GM23338 (cell line): ENCODE results near the gene COIL. TPM values are rescaled to one million over a fixed set of nuclear protein-coding genes. Genes with fewer than 3 reads are reported as not detected.
A peak's percentile ranks its signal among the peaks of the same experiment; 100 is the strongest.

Source experiments
- ATAC-seq: fragments of 200-7000 bp; cut with Tn5 transposase; 3 replicates; pipeline ENCODE4 v1.9.1; 2020
- DNase-seq: peaks from one replicate; pipeline ENCODE4 v3.0.0-alpha.2; 2015; ENCODE audit warnings: low spot score
- H2AFZ ChIP-seq: fragments of 200-600 bp; sonication (generic); 2 replicates; pipeline ENCODE4 v1.8.0; 2016; ENCODE audit warnings: antibody characterized with exemption, mild to moderate bottlenecking, moderate library complexity
- H3F3A ChIP-seq: fragments of 200-600 bp; sonication (generic); replicated peaks from 2 replicates; pipeline ENCODE4 v1.8.0; 2017; ENCODE audit warnings: antibody characterized with exemption, mixed run types, low read depth
- H3K27ac ChIP-seq: fragments of 200-600 bp; sonication (generic); 2 replicates; pipeline ENCODE4 v1.6.1; 2016; ENCODE audit warnings: low read depth
- H3K27me3 ChIP-seq: fragments of 200-600 bp; sonication (generic); 2 replicates; pipeline ENCODE4 v1.8.0; 2016; ENCODE audit warnings: mild to moderate bottlenecking, mixed run types, moderate library complexity; ENCODE audit not compliant: insufficient read depth
- H3K36me3 ChIP-seq: fragments of 200-600 bp; sonication (generic); 2 replicates; pipeline ENCODE4 v1.8.0; 2016; ENCODE audit warnings: mild to moderate bottlenecking; ENCODE audit not compliant: insufficient read depth
- H3K4me1 ChIP-seq: fragments of 200-600 bp; sonication (generic); 2 replicates; pipeline ENCODE4 v1.8.0; 2016; ENCODE audit warnings: mild to moderate bottlenecking, moderate library complexity; ENCODE audit not compliant: insufficient read depth
- H3K4me2 ChIP-seq: fragments of 200-600 bp; sonication (generic); 2 replicates; pipeline ENCODE4 v1.7.1; 2017; ENCODE audit warnings: mixed run types
- H3K4me3 ChIP-seq: fragments of 200-600 bp; sonication (generic); 2 replicates; pipeline ENCODE4 v1.6.1; 2016; ENCODE audit warnings: mixed run types
- H3K79me2 ChIP-seq: fragments of 200-600 bp; sonication (generic); replicated peaks from 2 replicates; pipeline ENCODE4 v1.8.0; 2017; ENCODE audit warnings: mild to moderate bottlenecking; ENCODE audit not compliant: insufficient read depth
- H3K9me2 ChIP-seq: fragments of 200-600 bp; sonication (generic); 2 replicates; pipeline ENCODE4 v1.8.0; 2017; ENCODE audit not compliant: insufficient read depth
- H4K20me1 ChIP-seq: fragments of 200-600 bp; sonication (generic); replicated peaks from 2 replicates; pipeline ENCODE4 v1.8.0; 2017; ENCODE audit warnings: mild to moderate bottlenecking; ENCODE audit not compliant: insufficient read depth
- H3K27ac Mint-ChIP-seq: 2 replicates; pipeline ENCODE4 v1.8.0; 2020; ENCODE audit warnings: inconsistent platforms, mild to moderate bottlenecking, moderate library complexity, mixed read lengths
- H3K27me3 Mint-ChIP-seq: 3 replicates; pipeline ENCODE4 v1.8.0; 2022; ENCODE audit warnings: low read depth, mild to moderate bottlenecking, moderate library complexity, mixed read lengths, inconsistent platforms; ENCODE audit not compliant: insufficient read depth, poor library complexity
- H3K36me3 Mint-ChIP-seq: 3 replicates; pipeline ENCODE4 v1.8.0; 2021; ENCODE audit warnings: low read depth, mild to moderate bottlenecking, inconsistent platforms, moderate library complexity, mixed read lengths
- H3K4me1 Mint-ChIP-seq: 3 replicates; pipeline ENCODE4 v1.8.0; 2020; ENCODE audit warnings: mild to moderate bottlenecking, inconsistent platforms, mixed read lengths
- H3K4me3 Mint-ChIP-seq: 3 replicates; pipeline ENCODE4 v1.8.0; 2021; ENCODE audit warnings: moderate library complexity, mild to moderate bottlenecking, inconsistent platforms, mixed read lengths
- H3K9me3 Mint-ChIP-seq: 3 replicates; pipeline ENCODE4 v1.8.0; 2020; ENCODE audit warnings: moderate library complexity, mild to moderate bottlenecking, inconsistent platforms, mixed read lengths
- CREB1 ChIP-seq: fragments of 250-450 bp; sonication (Bioruptor Pico); IDR thresholded peaks from 2 replicates; pipeline ENCODE4 v1.5.0; 2020; ENCODE audit warnings: low read depth, mild to moderate bottlenecking, moderate library complexity
- CTCF ChIP-seq, 2 experiments: fragments of 200-600 bp in 1 of 2; sonication (generic) in 1 of 2; conservative IDR thresholded peaks; 2 replicates each; pipeline versions ENCODE4 v1.5.1 to v1.6.1; 2016 to 2017; ENCODE audit warnings: antibody characterized with exemption in 2 of 2, low read depth in 2 of 2, mild to moderate bottlenecking in 2 of 2, moderate library complexity in 1 of 2
- ETS1 ChIP-seq: IDR thresholded peaks from 2 replicates; pipeline ENCODE4 v1.6.1; 2016; ENCODE audit warnings: antibody characterized with exemption
- EZH2 ChIP-seq: fragments of 200-600 bp; sonication (generic); IDR thresholded peaks from one replicate; pipeline ENCODE4 v1.8.0; 2017; ENCODE audit warnings: antibody characterized with exemption, mild to moderate bottlenecking, low read depth; ENCODE audit not compliant: unreplicated experiment
- EZH2phosphoT487 ChIP-seq: fragments of 200-600 bp; sonication (generic); IDR thresholded peaks from one replicate; pipeline ENCODE4 v1.8.1; 2018; ENCODE audit warnings: antibody characterized with exemption; ENCODE audit not compliant: unreplicated experiment
- JUNB ChIP-seq: IDR thresholded peaks from one replicate; pipeline ENCODE4 v1.6.1; 2016; ENCODE audit warnings: antibody characterized with exemption; ENCODE audit not compliant: unreplicated experiment
- NANOG ChIP-seq: IDR thresholded peaks from 2 replicates; pipeline ENCODE4 v1.6.1; 2016; ENCODE audit warnings: antibody characterized with exemption, borderline replicate concordance
- POLR2AphosphoS5 ChIP-seq: IDR thresholded peaks from 2 replicates; pipeline ENCODE4 v1.6.1; 2016; ENCODE audit warnings: antibody characterized with exemption, low read depth
- STAT1 ChIP-seq: IDR thresholded peaks from one replicate; pipeline ENCODE4 v1.6.1; 2016; ENCODE audit warnings: antibody characterized with exemption; ENCODE audit not compliant: unreplicated experiment
- ZNF114 ChIP-seq: fragments of 250-450 bp; sonication (Bioruptor Pico); IDR thresholded peaks from 2 replicates; pipeline ENCODE4 v1.5.0; 2020; ENCODE audit warnings: mild to moderate bottlenecking, moderate library complexity
- ZNF331 ChIP-seq: fragments of 250-450 bp; sonication (Bioruptor Pico); IDR thresholded peaks from 2 replicates; pipeline ENCODE4 v1.5.0; 2020; ENCODE audit warnings: low read depth, mild to moderate bottlenecking, moderate library complexity
- polyA plus RNA-seq: library from polyadenylated mRNA; unstranded; fragments of >200 nt; fragmentation: Nextera tagmentation; extraction: Ambion mirVana; gene quantifications from 2 replicates; pipeline ENCODE4 v1.2.1, GENCODE V29; 2016
- total RNA-seq: library from RNA; depleted of rRNA; stranded (reverse); fragments of >200 nt; shearing (Covaris generic); gene quantifications from 2 replicates; pipeline ENCODE4 v1.2.3, GENCODE V29; 2014
- TF ChIP-seq, protein P1 (sequence below): IDR thresholded peaks from one replicate; pipeline ENCODE4 v1.6.1; 2018; ENCODE audit warnings: antibody characterized with exemption; ENCODE audit not compliant: unreplicated experiment
- TF ChIP-seq, protein P2 (sequence below): fragments of 250-450 bp; sonication (Bioruptor Pico); IDR thresholded peaks from 2 replicates; pipeline ENCODE4 v1.5.0; 2020; ENCODE audit warnings: mild to moderate bottlenecking, moderate library complexity

COIL gene
- total and polyA plus RNA-seq, 2 experiments from 2014 or later: 18.5 to 32.2 TPM

DNA sequence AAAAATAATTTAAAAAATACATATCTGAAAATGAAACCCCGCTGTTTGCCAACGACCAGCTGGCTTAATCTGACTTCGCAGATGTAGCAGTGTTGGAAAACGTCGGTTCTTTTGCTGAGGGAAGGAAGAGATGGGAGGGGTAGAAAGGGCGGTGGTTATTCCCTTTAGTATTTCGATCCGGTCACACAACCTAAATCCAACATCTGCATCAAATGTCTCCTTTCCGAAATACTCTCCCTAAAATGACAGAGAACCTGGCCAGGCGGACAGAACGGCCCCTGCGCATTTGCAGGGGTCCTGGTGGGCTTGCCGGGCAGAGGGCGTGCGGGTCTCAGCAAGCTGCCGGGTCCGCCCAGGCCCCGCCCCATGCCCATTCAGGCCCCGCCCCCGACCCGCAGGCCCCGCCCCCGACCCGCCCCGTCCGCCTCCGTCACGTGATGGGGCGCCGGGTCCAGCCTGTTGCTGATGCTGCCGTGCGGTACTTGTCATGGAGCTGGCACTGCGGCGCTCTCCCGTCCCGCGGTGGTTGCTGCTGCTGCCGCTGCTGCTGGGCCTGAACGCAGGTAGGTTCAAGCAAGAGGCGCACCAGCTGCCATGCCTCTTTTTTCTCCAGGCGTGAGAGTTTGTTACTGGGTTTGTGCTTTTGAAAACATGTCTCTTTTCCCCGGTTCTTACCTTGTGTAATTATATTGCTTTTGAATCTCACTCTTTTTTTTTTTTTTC lies 17.0 kb upstream of the COIL start, which contains the start of gene SCPEP1:
Gene SCPEP1, plus strand, starts transcription at position 459 of the 723 bp plus-strand sequence. Its CDS starts 29 bp downstream, at position 488.
- Histone ChIP-seq H3K36me3 (no peaks in the 10 kb centered on the region; the same call in 1 of the 2 replicates), H2AFZ (peak within 1 kb of the TSS; percentile 91), H3K4me2 (peak within 1 kb of the TSS; percentile 94), H4K20me1 (no peaks in the 10 kb centered on the region), H3K4me1 (peaks cover 24% of the 10 kb centered on the region), H3K27ac (peak within 1 kb of the TSS; percentile 3; the same call in 1 of the 2 replicates), H3K27me3 (no peaks in the 10 kb centered on the region), H3K79me2 (0 out of 2 replicates have a peak, but pooled peaks cover 4% of the 10 kb centered on the region), H3K9me2 (no peaks in the 10 kb centered on the region), H3F3A (no peaks in the 10 kb centered on the region; the same call in 1 of the 2 replicates), H3K4me3 (peak within 1 kb of the TSS; percentile 85)
- Mint-ChIP-seq H3K9me3 (peaks cover 10% of the 10 kb centered on the region; the same call in 2 of the 3 replicates), H3K27ac (peak within 1 kb of the TSS; percentile 39), H3K4me3 (peak within 1 kb of the TSS; percentile 70), H3K4me1 (peaks cover 52% of the 10 kb centered on the region), H3K27me3 (peaks cover 9% of the 10 kb centered on the region), H3K36me3 (peaks cover 5% of the 10 kb centered on the region; the same call in 1 of the 3 replicates)
- DNase-seq (peak; percentile 91), ATAC-seq (peak; percentile 94)
- TF ChIP-seq CTCF (conservative IDR thresholded peaks at IDR 0.05; ENCODE audit: low read depth in 2 of 2) (no peak), ZNF331 (CRISPR knock-in tag) (no peak), JUNB (no peak), ETS1 (no peak), STAT1 (no peak), ZNF114 (CRISPR knock-in tag) (no peak), NANOG (no peak), EZH2phosphoT487 (no peak), POLR2AphosphoS5 (peak; percentile 76), EZH2 (no peak), CREB1 (CRISPR knock-in tag) (0 out of 2 replicates have a peak, but pooled peaks have one; percentile 12)
- TF ChIP-seq, protein P1, sequence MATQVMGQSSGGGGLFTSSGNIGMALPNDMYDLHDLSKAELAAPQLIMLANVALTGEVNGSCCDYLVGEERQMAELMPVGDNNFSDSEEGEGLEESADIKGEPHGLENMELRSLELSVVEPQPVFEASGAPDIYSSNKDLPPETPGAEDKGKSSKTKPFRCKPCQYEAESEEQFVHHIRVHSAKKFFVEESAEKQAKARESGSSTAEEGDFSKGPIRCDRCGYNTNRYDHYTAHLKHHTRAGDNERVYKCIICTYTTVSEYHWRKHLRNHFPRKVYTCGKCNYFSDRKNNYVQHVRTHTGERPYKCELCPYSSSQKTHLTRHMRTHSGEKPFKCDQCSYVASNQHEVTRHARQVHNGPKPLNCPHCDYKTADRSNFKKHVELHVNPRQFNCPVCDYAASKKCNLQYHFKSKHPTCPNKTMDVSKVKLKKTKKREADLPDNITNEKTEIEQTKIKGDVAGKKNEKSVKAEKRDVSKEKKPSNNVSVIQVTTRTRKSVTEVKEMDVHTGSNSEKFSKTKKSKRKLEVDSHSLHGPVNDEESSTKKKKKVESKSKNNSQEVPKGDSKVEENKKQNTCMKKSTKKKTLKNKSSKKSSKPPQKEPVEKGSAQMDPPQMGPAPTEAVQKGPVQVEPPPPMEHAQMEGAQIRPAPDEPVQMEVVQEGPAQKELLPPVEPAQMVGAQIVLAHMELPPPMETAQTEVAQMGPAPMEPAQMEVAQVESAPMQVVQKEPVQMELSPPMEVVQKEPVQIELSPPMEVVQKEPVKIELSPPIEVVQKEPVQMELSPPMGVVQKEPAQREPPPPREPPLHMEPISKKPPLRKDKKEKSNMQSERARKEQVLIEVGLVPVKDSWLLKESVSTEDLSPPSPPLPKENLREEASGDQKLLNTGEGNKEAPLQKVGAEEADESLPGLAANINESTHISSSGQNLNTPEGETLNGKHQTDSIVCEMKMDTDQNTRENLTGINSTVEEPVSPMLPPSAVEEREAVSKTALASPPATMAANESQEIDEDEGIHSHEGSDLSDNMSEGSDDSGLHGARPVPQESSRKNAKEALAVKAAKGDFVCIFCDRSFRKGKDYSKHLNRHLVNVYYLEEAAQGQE: no peak
- TF ChIP-seq, protein P2, sequence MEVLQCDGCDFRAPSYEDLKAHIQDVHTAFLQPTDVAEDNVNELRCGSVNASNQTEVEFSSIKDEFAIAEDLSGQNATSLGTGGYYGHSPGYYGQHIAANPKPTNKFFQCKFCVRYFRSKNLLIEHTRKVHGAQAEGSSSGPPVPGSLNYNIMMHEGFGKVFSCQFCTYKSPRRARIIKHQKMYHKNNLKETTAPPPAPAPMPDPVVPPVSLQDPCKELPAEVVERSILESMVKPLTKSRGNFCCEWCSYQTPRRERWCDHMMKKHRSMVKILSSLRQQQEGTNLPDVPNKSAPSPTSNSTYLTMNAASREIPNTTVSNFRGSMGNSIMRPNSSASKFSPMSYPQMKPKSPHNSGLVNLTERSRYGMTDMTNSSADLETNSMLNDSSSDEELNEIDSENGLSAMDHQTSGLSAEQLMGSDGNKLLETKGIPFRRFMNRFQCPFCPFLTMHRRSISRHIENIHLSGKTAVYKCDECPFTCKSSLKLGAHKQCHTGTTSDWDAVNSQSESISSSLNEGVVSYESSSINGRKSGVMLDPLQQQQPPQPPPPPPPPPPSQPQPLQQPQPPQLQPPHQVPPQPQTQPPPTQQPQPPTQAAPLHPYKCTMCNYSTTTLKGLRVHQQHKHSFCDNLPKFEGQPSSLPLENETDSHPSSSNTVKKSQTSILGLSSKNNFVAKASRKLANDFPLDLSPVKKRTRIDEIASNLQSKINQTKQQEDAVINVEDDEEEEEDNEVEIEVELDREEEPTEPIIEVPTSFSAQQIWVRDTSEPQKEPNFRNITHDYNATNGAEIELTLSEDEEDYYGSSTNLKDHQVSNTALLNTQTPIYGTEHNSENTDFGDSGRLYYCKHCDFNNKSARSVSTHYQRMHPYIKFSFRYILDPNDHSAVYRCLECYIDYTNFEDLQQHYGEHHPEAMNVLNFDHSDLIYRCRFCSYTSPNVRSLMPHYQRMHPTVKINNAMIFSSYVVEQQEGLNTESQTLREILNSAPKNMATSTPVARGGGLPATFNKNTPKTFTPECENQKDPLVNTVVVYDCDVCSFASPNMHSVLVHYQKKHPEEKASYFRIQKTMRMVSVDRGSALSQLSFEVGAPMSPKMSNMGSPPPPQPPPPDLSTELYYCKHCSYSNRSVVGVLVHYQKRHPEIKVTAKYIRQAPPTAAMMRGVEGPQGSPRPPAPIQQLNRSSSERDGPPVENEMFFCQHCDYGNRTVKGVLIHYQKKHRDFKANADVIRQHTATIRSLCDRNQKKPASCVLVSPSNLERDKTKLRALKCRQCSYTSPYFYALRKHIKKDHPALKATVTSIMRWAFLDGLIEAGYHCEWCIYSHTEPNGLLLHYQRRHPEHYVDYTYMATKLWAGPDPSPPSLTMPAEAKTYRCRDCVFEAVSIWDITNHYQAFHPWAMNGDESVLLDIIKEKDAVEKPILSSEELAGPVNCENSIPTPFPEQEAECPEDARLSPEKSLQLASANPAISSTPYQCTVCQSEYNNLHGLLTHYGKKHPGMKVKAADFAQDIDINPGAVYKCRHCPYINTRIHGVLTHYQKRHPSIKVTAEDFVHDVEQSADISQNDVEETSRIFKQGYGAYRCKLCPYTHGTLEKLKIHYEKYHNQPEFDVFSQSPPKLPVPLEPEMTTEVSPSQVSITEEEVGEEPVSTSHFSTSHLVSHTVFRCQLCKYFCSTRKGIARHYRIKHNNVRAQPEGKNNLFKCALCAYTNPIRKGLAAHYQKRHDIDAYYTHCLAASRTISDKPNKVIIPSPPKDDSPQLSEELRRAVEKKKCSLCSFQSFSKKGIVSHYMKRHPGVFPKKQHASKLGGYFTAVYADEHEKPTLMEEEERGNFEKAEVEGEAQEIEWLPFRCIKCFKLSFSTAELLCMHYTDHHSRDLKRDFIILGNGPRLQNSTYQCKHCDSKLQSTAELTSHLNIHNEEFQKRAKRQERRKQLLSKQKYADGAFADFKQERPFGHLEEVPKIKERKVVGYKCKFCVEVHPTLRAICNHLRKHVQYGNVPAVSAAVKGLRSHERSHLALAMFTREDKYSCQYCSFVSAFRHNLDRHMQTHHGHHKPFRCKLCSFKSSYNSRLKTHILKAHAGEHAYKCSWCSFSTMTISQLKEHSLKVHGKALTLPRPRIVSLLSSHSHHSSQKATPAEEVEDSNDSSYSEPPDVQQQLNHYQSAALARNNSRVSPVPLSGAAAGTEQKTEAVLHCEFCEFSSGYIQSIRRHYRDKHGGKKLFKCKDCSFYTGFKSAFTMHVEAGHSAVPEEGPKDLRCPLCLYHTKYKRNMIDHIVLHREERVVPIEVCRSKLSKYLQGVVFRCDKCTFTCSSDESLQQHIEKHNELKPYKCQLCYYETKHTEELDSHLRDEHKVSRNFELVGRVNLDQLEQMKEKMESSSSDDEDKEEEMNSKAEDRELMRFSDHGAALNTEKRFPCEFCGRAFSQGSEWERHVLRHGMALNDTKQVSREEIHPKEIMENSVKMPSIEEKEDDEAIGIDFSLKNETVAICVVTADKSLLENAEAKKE (CRISPR knock-in tag): no peak
